ENCODE measurements around the gene SLC1A4.
"Not testable (repeated sequence)": the region's sequence is repeated elsewhere in the genome, so short reads cannot be mapped to it uniquely, and the experiment has no call there.

The SLC1A4 gene

GRCh38 chr2:65032019-65032975, 43.1 kb downstream of the SLC1A4 start:
- Histone ChIP-seq H2BK120ac (ENCODE audit: low read depth, low read length) (no peak overlapping the region), H2BK12ac (ENCODE audit: low read length in 2 of 2) (no peak overlapping the region), H3K9me3 (ENCODE audit: control insufficient read depth, low read length) (no peaks in the 10 kb centered on the region), H3K9ac (ENCODE audit: low read length) (no peak overlapping the region), H2BK5ac (ENCODE audit: low read depth, low read length, poor library complexity, severe bottlenecking) (no peak overlapping the region), H2AK5ac (ENCODE audit: low read length, severe bottlenecking) (no peak overlapping the region), H3K4ac (ENCODE audit: low read depth in 1 of 2, low read length in 2 of 2) (no peak overlapping the region), H3K4me3 (ENCODE audit: insufficient read depth in 1 of 2, low read depth in 1 of 2, low read length in 2 of 2) (no peak overlapping the region), H3K36me3 (ENCODE audit: control insufficient read depth in 1 of 2, insufficient read depth in 2 of 2, low read depth in 1 of 2, low read length in 2 of 2) (no peaks in the 10 kb centered on the region), H3K79me1 (replicated peaks; ENCODE audit: low read length, poor library complexity, severe bottlenecking) (no peaks in the 10 kb centered on the region), H3K18ac (ENCODE audit: low read depth in 1 of 2, low read length in 2 of 2) (no peak overlapping the region), H3K4me2 (ENCODE audit: low read length, poor library complexity, severe bottlenecking) (no peak overlapping the region), H3K23ac (ENCODE audit: low read length in 2 of 2) (no peak overlapping the region), H3K27me3 (ENCODE audit: control insufficient read depth in 1 of 2, insufficient read depth in 1 of 2, low read length in 2 of 2) (peaks cover 6 to 15% of the 10 kb centered on the region in 2 experiments), H4K91ac (ENCODE audit: low read length) (no peak overlapping the region), H3K4me1 (ENCODE audit: control insufficient read depth, insufficient read depth, low read depth, low read length) (no peaks in the 10 kb centered on the region), H3K27ac (ENCODE audit: low read length, poor library complexity, severe bottlenecking) (no peak overlapping the region), H3K14ac (ENCODE audit: low read length in 2 of 2) (no peak overlapping the region), H2BK15ac (ENCODE audit: low read depth, poor library complexity, severe bottlenecking) (no peak overlapping the region), H4K8ac (ENCODE audit: low read length) (no peak overlapping the region), H2AFZ (ENCODE audit: low read depth, low read length) (no peak overlapping the region)
- DNase-seq, result no peak
- WGBS, result 72% methylated on average over 5 of the region's 13 CpGs

GRCh38 chr2:65033178-65033577, 44.0 kb downstream of the SLC1A4 start:
- H3K27me3 ChIP-seq (ENCODE audit: control insufficient read depth in 1 of 2, insufficient read depth in 1 of 2, low read length in 2 of 2), result peaks cover 6 to 15% of the 10 kb centered on the region in 2 experiments
- no peak overlapping the region for H2AFZ ChIP-seq (ENCODE audit: low read depth, low read length)
- H3K36me3 ChIP-seq (ENCODE audit: control insufficient read depth in 1 of 2, insufficient read depth in 2 of 2, low read depth in 1 of 2, low read length in 2 of 2), result no peaks in the 10 kb centered on the region
- no peak overlapping the region for H4K8ac ChIP-seq (ENCODE audit: low read length)
- H3K4me1 ChIP-seq (ENCODE audit: control insufficient read depth, insufficient read depth, low read depth, low read length), result no peaks in the 10 kb centered on the region
- DNase-seq, result peak; percentile 18
- H3K4me3 ChIP-seq (ENCODE audit: insufficient read depth in 1 of 2, low read depth in 1 of 2, low read length in 2 of 2), result no peak overlapping the region
- H3K4ac ChIP-seq (ENCODE audit: low read depth in 1 of 2, low read length in 2 of 2), result no peak overlapping the region
- WGBS, result 100% methylated on average over 2 of the region's 4 CpGs
- no peak overlapping the region for H2AK5ac ChIP-seq (ENCODE audit: low read length, severe bottlenecking)
- H3K18ac ChIP-seq (ENCODE audit: low read depth in 1 of 2, low read length in 2 of 2), result no peak overlapping the region
- no peak overlapping the region for H2BK12ac ChIP-seq (ENCODE audit: low read length in 2 of 2)
- no peak overlapping the region for H3K23ac ChIP-seq (ENCODE audit: low read length in 2 of 2)
- H3K9me3 ChIP-seq (ENCODE audit: control insufficient read depth, low read length), result no peaks in the 10 kb centered on the region
- no peak overlapping the region for H3K27ac ChIP-seq (ENCODE audit: low read length, poor library complexity, severe bottlenecking)
- H3K4me2 ChIP-seq (ENCODE audit: low read length, poor library complexity, severe bottlenecking), result no peak overlapping the region
- no peak overlapping the region for H3K14ac ChIP-seq (ENCODE audit: low read length in 2 of 2)
- H4K91ac ChIP-seq (ENCODE audit: low read length), result no peak overlapping the region
- no peaks in the 10 kb centered on the region for H3K79me1 ChIP-seq (replicated peaks; ENCODE audit: low read length, poor library complexity, severe bottlenecking)
- H2BK120ac ChIP-seq (ENCODE audit: low read depth, low read length), result no peak overlapping the region
- H2BK5ac ChIP-seq (ENCODE audit: low read depth, low read length, poor library complexity, severe bottlenecking), result no peak overlapping the region
- H2BK15ac ChIP-seq (ENCODE audit: low read depth, poor library complexity, severe bottlenecking), result no peak overlapping the region
- no peak overlapping the region for H3K9ac ChIP-seq (ENCODE audit: low read length)

GRCh38 chr2:65033667-65034066, 44.5 kb downstream of the SLC1A4 start:
- not testable (repeated sequence) for H3K4me2 ChIP-seq (ENCODE audit: low read length, poor library complexity, severe bottlenecking); H3K9ac ChIP-seq (ENCODE audit: low read length); H3K18ac ChIP-seq (ENCODE audit: low read depth in 1 of 2, low read length in 2 of 2); H3K79me1 ChIP-seq (replicated peaks; ENCODE audit: low read length, poor library complexity, severe bottlenecking); H3K4me1 ChIP-seq (ENCODE audit: control insufficient read depth, insufficient read depth, low read depth, low read length); H2AK5ac ChIP-seq (ENCODE audit: low read length, severe bottlenecking); H3K14ac ChIP-seq (ENCODE audit: low read length in 2 of 2); DNase-seq; H2BK12ac ChIP-seq (ENCODE audit: low read length in 2 of 2); H2BK120ac ChIP-seq (ENCODE audit: low read depth, low read length); H3K4me3 ChIP-seq (ENCODE audit: insufficient read depth in 1 of 2, low read depth in 1 of 2, low read length in 2 of 2); H4K8ac ChIP-seq (ENCODE audit: low read length); H2BK15ac ChIP-seq (ENCODE audit: low read depth, poor library complexity, severe bottlenecking); H3K9me3 ChIP-seq (ENCODE audit: control insufficient read depth, low read length); H2AFZ ChIP-seq (ENCODE audit: low read depth, low read length); H2BK5ac ChIP-seq (ENCODE audit: low read depth, low read length, poor library complexity, severe bottlenecking); H3K4ac ChIP-seq (ENCODE audit: low read depth in 1 of 2, low read length in 2 of 2); H3K23ac ChIP-seq (ENCODE audit: low read length in 2 of 2); H4K91ac ChIP-seq (ENCODE audit: low read length); H3K36me3 ChIP-seq (ENCODE audit: control insufficient read depth in 1 of 2, insufficient read depth in 2 of 2, low read depth in 1 of 2, low read length in 2 of 2); H3K27ac ChIP-seq (ENCODE audit: low read length, poor library complexity, severe bottlenecking)
- peaks cover 6 to 15% of the 10 kb centered on the region in 2 experiments for H3K27me3 ChIP-seq (ENCODE audit: control insufficient read depth in 1 of 2, insufficient read depth in 1 of 2, low read length in 2 of 2)
- 95% methylated on average over 3 of the region's 4 CpGs for WGBS

- Histone ChIP-seq H3K18ac (ENCODE audit: low read depth in 1 of 2, low read length in 2 of 2) (no peak overlapping the region), H2AK5ac (ENCODE audit: low read length, severe bottlenecking) (no peak overlapping the region), H3K4me1 (ENCODE audit: control insufficient read depth, insufficient read depth, low read depth, low read length) (no peaks in the 10 kb centered on the region), H3K9me3 (ENCODE audit: control insufficient read depth, low read length) (no peaks in the 10 kb centered on the region), H3K79me1 (replicated peaks; ENCODE audit: low read length, poor library complexity, severe bottlenecking) (no peaks in the 10 kb centered on the region), H2AFZ (ENCODE audit: low read depth, low read length) (no peak overlapping the region), H3K36me3 (ENCODE audit: control insufficient read depth in 1 of 2, insufficient read depth in 2 of 2, low read depth in 1 of 2, low read length in 2 of 2) (no peaks in the 10 kb centered on the region), H3K4ac (ENCODE audit: low read depth in 1 of 2, low read length in 2 of 2) (no peak overlapping the region), H2BK12ac (ENCODE audit: low read length in 2 of 2) (no peak overlapping the region), H2BK15ac (ENCODE audit: low read depth, poor library complexity, severe bottlenecking) (no peak overlapping the region), H3K27ac (ENCODE audit: low read length, poor library complexity, severe bottlenecking) (no peak overlapping the region), H3K4me3 (ENCODE audit: insufficient read depth in 1 of 2, low read depth in 1 of 2, low read length in 2 of 2) (no peak overlapping the region), H4K8ac (ENCODE audit: low read length) (no peak overlapping the region), H3K4me2 (ENCODE audit: low read length, poor library complexity, severe bottlenecking) (no peak overlapping the region), H2BK5ac (ENCODE audit: low read depth, low read length, poor library complexity, severe bottlenecking) (no peak overlapping the region), H3K23ac (ENCODE audit: low read length in 2 of 2) (no peak overlapping the region), H3K9ac (ENCODE audit: low read length) (no peak overlapping the region), H3K14ac (ENCODE audit: low read length in 2 of 2) (no peak overlapping the region), H3K27me3 (ENCODE audit: control insufficient read depth in 1 of 2, insufficient read depth in 1 of 2, low read length in 2 of 2) (peaks cover 6 to 15% of the 10 kb centered on the region in 2 experiments), H4K91ac (ENCODE audit: low read length) (no peak overlapping the region), H2BK120ac (ENCODE audit: low read depth, low read length) (no peak overlapping the region)
- no peak for DNase-seq
- 100% methylated on average over 4 of the region's 6 CpGs for WGBS
Observed at GRCh38 chr2:65035351-65035943, 46.2 kb downstream of the SLC1A4 start.
